Mammary epithelial cell (primary cell): Measurements from ENCODE around the gene GALNT12.

Experiments
- CTCF ChIP-seq, 2 donors: IDR thresholded peaks in 1 of 2; conservative IDR thresholded peaks in 1 of 2; 2 replicates each; pipeline ENCODE4 v1.5.1; 2011 to 2012; ENCODE audit warnings: inconsistent platforms in 2 of 2, low read length in 2 of 2, mild to moderate bottlenecking in 2 of 2, control low read depth in 1 of 2, low read depth in 1 of 2; ENCODE audit not compliant: insufficient read depth in 1 of 2; ENCODE audit errors: extremely low read depth in 1 of 2
- EZH2 ChIP-seq: IDR thresholded peaks from 2 replicates; pipeline ENCODE4 v1.6.1; 2012; ENCODE audit warnings: low read length, inconsistent platforms, borderline replicate concordance

GRCh38 chr9:98795970-98796363 lies 11.5 kb upstream of the GALNT12 start:
- no peak for TF ChIP-seq CTCF (conservative IDR thresholded peaks at IDR 0.05 in 1 of 2, IDR thresholded peaks at IDR 0.05 in 1 of 2; ENCODE audit: extremely low read depth in 1 of 2, insufficient read depth in 1 of 2, low read depth in 1 of 2, low read length in 2 of 2)
- TF ChIP-seq EZH2: no peak
